ENCODE data around the gene EFHD1.
"Not testable (repeated sequence)": the region's sequence is repeated elsewhere in the genome, so short reads cannot be mapped to it uniquely, and the experiment has no call there.

Gene EFHD1

DNA sequence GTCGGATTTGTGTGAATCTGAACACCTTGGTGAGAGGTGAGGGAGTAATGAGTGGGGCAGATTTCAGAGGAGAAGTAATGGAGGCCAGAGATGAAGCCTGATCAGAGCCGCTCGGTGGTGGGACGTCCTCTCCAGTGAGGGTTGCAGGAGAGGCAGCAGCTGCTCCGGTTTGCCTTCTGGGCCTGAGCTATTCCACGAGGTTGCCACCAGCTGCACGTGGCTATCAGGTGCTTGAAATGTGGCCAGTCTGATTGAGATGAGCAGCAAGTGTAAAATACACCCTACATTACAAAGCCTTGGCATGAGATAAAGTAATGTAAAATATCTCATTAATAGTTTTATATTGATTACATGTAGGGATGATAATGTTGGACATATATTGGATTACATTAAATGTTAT, 10.8 kb upstream of the EFHD1 start:
- no peak for DNase-seq

DNA sequence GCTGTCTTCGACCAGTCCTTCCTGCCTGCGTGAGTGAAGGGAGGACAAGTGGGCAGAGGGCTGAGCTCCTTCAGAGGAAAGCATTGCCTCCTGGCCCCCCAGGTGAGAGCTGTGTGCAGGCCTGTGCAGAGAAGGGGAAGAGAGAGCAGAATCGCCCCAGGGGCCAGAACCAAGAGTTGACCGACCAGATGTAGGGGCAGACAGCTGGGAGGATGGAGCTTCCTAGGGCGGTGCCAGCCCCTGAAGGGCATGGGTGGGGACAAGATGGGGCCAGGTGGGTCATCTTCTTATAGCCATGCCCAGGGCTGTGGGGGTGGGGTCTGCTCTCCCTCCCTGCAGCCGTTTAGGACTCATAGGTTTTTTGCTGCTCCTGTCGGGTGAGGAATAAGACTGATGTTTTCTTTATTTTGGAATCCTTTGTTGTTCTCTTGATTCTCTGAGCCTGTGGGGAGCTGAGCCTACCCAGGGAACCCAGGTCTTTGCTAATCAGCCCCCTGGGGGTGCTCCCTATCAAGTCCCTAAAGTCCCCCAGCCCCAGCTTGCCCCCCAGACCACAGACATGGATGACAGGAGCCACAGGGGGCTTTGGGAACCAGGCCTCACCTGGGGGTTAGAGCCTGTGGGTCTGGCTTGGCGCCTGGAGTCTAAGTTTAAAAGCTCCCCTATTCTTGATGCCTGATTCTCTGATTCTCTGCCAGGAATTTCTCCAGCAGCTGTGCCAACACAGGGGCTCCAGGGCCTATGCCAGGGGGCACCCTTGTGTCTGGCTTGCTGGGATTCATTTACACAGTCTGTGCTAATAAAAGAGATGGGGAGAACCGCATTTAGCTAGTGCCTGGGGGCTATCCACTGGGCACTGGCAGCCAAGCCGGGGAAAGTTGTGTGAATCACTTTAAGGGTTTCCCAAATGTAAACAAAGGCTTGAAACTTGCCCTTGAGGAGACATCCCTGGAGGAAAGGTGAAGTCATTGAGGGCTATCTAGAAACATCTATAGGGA, 9.3 kb upstream of the EFHD1 start:
- no peak for DNase-seq

GRCh38 chr2:232626584-232626983, 6.8 kb upstream of the EFHD1 start:
- no peak for DNase-seq

DNA sequence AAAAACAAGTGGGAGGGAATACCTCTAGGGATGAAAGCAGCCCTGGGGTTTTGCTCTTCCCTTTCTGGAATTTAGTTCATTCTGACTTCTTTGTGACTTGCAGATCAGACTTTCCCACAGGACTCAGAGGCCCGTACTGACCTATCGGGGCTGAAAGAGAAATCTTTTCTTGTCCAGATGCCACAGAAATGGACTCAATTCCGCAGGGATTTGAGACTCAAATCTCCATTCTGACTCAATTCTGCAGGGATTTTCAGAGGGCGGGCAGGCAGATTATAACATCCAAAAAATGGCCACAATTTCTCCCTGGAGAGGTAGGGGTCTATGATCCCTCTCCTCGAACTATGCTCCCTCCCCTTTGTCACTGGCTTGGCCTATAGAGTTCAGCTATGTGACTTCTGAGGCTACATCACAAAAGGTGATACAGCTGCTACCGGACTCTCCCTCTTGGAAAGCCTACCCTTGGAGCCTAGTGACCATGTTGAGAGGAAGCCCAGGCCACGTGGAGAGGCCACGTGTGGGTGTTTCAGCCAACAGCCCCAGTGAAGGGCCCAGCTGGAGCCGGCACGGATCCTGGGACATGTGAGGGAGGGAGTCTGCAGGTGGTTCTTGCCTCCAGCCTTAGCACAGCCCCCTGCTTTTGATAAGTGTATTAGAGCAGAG, 4.8 kb upstream of the EFHD1 start:
- no peak for DNase-seq

DNA sequence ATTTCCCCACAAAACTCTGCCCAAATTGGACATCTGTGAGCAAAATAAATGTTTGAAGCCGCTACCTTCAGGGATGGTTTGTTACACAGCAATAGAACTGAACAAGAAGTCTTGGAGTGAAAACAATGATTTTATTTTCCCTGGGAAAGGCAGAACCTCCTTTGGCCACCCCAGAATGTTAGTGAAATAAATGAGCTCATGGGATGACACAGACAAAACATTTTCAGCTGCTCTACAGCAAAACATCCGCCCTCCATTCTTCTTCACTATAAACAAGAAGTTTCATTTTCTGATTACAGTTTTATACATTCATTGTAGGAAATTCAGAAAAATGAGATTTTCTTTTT, 4.3 kb upstream of the EFHD1 start:
- no peak for DNase-seq

DNA sequence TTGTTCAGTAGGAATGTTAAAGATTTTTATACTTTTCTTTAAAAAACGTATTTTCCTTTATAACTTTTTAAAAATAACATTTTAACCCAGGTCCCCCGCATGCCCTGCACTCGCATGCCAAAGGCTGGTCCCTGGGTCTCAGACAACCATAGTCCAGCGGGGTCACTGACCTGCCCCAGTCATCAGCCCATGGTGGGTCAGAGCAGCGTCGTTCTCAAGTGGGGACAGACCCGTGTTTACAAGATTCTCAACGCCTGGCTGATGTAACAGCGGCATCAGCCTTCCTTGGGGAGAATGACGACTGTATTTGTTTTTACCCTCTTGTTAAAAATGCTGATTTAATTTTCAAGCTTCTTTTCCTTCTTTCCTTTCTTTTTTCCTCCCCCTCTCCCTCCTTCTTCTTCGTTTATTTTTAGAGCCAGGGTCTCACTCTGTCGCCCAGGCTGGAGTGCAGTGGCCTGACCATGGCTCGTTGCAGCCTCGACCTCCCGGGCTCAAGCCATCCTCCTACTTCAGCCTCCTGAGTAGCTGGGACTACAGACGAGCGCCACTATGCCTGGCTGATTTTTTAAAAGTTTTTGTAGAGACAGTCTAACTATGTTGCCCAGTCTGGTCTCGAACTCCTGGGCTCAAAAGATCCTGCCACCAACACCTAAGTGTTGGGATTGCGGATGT, 1.0 kb upstream of the EFHD1 start:
- DNase-seq = no peak

DNA sequence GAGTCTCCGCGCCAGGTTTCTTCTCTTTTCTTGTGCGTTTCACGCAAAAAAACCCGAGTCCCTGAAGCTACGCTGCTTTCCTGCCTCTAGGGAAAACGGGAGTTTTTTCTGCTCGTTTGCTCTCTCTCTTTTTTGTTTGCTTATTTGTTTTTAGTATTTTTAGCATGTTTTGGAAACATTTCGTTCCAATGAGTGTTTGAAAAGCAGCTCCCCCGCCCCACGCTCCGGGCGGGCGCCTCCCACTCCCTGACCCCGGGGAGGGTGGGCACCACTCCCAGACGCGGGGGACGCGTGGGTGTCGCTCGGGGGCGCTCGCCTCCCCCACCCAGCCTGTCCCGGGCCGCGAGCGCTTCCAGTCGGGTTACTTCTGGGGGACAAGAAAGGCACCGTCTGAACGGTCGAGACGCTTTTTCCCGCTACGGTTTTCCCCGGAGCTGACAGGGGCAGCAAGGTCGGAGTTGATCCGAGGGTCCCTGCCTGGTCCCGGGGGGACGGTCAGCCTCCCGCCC, 446 bp upstream of the EFHD1 start:
- DNase-seq = no peak

DNA sequence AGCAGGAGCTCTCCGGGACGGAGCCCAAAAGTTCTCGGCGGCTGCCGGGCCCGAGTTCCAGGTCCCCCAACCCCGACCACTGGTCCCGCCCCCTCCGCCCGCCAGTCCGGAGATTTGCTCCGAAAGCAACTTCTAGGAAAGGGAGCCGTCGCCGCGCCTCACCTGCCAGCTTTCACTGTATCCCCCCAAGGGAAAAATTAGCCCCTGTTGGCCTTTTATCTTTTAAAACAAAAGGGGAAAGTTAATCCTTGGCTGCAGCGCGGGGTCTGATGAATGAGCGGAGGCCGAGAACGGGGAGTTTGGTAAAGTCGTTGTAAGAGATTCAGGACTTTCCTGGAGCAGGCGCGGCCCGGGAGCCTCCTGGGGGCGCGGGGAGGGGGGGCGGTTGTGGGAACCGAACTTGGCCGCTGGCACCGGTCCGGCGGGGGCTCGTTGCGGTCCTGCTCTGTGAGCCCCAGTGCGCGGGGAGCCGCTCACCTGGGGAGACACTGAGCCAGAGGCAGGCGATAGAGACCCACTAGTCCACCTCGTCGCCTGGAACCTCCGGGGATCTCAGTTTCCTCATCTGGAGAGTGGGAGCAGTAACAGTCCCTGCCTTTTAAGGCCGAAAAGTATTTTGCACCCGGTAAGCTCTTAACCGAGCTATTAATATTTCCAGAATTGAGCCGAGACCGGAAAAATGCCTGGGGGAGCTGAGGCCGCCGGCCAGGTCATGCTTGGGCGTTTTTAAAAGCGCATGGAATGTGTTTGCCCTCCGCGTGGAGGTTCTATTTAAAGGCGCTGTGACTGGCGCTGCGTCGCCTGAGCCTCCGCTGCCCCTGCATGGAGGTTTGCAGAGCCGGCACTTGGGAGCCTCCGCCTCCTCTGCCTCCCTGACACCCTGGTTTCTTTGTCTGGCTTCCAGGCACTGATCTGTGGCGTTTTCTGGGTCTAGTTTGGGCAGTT, 1.1 kb downstream of the EFHD1 start:
- no peak for DNase-seq

DNA sequence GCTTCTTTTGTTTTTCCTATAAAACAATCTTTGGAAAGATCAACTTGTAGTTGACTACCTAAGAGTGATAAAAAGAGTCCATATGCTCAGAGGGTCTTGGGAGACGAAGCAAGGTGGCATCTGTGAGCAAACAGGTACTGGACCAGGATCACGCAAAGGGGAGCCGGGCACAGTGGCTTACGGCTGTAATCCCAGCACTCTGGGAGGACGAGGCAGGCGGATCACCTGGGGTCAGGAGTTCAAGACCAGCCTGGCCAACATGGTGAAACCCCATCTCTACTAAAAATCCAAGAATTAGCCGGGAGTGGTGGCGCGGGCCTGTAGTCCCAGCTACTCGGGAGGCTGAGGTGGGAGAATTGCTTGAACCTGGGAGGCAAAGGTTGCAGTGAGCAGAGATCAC, 2.0 kb downstream of the EFHD1 start:
- not testable (repeated sequence) for DNase-seq

DNA sequence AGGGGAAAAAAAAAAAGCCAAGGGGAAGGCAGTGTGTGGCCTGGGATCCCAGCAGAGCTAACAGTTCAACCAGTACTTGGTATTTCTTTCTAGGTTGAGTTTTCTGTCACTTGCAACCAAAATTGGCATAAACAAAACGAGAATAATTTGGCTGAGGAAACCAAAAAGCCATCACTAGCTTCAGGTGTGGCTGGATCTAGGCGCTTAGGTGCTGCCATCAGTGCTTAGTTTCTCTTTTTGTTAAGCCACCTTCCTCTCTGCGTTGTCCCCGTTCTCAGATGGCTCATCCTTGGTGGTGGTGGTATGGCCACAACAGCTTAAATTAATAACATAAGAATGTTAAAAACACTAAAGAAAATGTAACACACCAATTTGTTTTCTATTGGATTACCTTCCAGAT, 2.4 kb downstream of the EFHD1 start:
- no peak for DNase-seq

DNA sequence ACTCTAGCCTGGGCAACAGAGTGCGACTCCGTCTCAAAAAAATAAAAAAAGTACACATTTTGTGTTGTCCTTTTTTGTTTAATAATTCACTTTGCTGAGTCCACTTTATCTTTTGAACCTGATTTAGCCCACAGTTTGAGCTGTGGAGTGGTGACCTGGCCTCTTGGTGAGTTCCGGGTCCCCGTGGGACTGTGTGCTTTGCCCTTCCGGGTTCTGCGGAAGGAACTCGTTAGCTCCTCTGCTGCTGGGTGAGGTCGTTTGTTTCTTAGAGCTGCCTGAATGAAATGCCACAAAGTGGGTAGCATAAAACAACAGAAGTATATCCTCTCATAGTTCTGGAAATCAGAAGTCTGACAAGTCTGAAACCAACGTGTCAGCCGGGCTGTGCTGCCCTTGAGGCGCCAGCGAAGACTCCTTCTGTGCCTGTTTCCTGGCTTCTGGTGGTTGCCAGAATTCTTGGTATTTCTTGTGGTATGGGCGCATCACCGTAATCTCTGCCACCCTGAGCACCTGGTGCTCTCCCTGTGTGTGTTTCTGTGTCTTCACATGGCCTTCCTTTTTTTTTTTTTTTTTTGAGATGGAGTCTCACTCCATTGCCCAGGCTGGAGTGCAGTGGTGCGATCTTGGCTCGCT, 3.5 kb downstream of the EFHD1 start:
- DNase-seq = no peak

- no peak for DNase-seq
Measured at GRCh38 chr2:232637866-232638583, 4.6 kb downstream of the EFHD1 start.

GRCh38 chr2:232641153-232641848, 7.9 kb downstream of the EFHD1 start:
- no peak for DNase-seq

GRCh38 chr2:232643147-232643425, 9.7 kb downstream of the EFHD1 start:
- DNase-seq = no peak

DNA sequence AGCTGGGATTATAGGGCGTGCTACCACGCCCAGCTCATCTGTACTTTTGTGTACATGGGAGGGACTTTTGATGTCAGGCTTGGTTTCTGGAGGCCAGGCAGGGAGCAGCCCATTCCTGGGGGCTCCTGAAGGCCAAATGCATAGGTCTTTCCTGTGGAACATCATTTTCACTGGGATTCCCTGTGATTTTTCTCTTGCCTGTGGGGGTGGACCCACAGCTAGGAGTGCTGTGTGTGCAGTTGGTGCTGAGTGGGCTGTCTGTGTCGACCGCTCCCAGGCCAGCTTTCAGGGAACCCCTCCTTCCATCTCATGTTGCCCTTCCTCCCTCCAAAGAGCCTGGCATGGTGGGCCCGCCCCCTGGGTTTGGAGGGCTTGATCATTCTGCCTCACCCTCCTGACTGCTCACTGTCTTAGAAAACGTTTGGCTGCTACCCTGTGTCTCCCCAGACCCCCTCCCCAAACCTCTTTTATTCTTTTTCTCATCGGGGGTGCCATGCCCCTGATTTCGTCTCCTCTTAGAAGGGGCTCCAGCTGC, 10.5 kb downstream of the EFHD1 start:
- no peak for DNase-seq

GRCh38 chr2:232645061-232645460, 11.7 kb downstream of the EFHD1 start:
- DNase-seq = no peak

- no peak for DNase-seq
Measured at GRCh38 chr2:232646726-232647125, 13.3 kb downstream of the EFHD1 start.

DNA sequence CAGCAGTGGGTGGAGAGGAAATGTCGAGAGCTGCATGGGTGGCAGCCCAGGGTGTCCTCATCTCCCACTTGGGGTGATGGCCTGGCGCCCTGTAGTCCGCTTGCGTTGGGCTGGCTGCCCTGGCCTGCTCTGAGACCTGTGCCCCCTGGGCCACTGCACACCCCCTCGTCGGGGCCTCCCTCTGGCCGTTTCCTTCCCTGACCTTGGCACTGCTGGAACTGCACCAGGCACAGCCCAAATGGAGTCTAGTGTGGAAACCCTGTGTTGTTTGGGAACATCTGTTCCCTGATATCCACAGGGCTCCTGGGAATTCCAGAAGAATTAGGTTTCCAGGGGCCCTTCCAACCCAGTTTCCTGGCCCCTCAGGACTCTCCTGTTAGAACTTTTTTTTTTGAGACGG, 13.9 kb downstream of the EFHD1 start:
- DNase-seq = no peak

- no peak for DNase-seq
Measured at GRCh38 chr2:232649033-232649432, 15.6 kb downstream of the EFHD1 start.

DNA sequence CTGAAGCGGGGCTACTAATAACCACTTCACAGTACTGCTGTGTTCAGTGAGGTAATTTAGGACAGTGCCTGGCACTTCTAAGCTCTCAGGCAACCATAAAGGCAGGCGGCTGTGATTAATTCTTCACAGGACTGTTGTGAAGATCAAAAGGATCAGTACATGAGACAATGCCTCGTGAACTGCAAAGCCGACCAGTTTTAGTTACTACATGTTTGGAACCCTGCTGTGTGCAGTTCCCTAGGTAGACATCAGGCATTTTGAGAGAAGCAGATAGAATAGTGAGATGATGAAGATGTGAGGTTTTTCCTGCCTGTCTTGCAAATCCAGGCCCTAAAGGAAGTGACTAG, 19.1 kb downstream of the EFHD1 start:
- DNase-seq = no peak

DNA sequence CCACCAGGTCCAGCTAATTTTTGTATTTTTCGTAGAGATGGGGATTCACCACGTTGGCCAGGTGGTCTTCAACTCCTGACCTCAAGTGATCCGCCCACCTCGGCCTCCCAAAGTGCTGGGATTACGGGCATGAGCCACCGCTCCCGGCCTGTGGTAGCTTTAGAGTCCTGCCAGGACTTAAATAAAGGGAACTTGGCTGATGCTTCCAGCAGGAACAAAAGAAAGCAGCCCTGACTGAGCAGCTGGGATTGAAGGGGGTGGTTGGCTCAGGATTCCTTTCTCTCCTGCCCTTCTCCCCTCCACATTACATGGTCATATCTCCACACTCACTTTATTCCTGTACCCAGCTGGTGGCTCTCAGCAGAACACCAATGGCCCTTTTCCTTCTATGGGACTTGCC, 20.0 kb downstream of the EFHD1 start:
- DNase-seq = no peak
